Measurements from ENCODE around the gene LOXL1.

LOXL1 gene

GRCh38 chr15:73908030-73908821, 18.0 kb upstream of the LOXL1 start:
- Mint-ChIP-seq H3K27me3 (ENCODE audit: low read depth) (no peaks in the 10 kb centered on the region), H3K4me3 (no peak overlapping the region), H3K27ac (no peak overlapping the region), H3K9me3 (no peaks in the 10 kb centered on the region), H3K4me1 (ENCODE audit: low read depth) (peaks cover 9% of the 10 kb centered on the region), H3K36me3 (ENCODE audit: low read depth) (no peaks in the 10 kb centered on the region)

GRCh38 chr15:73908822-73909122, 17.5 kb upstream of the LOXL1 start:
- Mint-ChIP-seq H3K9me3 (no peaks in the 10 kb centered on the region), H3K4me1 (ENCODE audit: low read depth) (peaks cover 11% of the 10 kb centered on the region), H3K27ac (no peak overlapping the region), H3K4me3 (no peak overlapping the region), H3K36me3 (ENCODE audit: low read depth) (no peaks in the 10 kb centered on the region), H3K27me3 (ENCODE audit: low read depth) (no peaks in the 10 kb centered on the region)

- H3K36me3 Mint-ChIP-seq (ENCODE audit: low read depth) = no peaks in the 10 kb centered on the region
- H3K4me3 Mint-ChIP-seq = no peak overlapping the region
- no peaks in the 10 kb centered on the region for H3K27me3 Mint-ChIP-seq (ENCODE audit: low read depth)
- H3K9me3 Mint-ChIP-seq = no peaks in the 10 kb centered on the region
- peaks cover 17% of the 10 kb centered on the region for H3K4me1 Mint-ChIP-seq (ENCODE audit: low read depth)
- H3K27ac Mint-ChIP-seq = no peak overlapping the region
Measured at GRCh38 chr15:73909651-73910050, 16.6 kb upstream of the LOXL1 start.

GRCh38 chr15:73910522-73911303, 15.5 kb upstream of the LOXL1 start:
- Mint-ChIP-seq H3K27ac (no peak overlapping the region), H3K9me3 (no peaks in the 10 kb centered on the region), H3K27me3 (ENCODE audit: low read depth) (no peaks in the 10 kb centered on the region), H3K36me3 (ENCODE audit: low read depth) (no peaks in the 10 kb centered on the region), H3K4me3 (no peak overlapping the region), H3K4me1 (ENCODE audit: low read depth) (peaks cover 17% of the 10 kb centered on the region)

GRCh38 chr15:73912030-73912596, 14.1 kb upstream of the LOXL1 start:
- no peak overlapping the region for H3K4me3 Mint-ChIP-seq
- no peak overlapping the region for H3K27ac Mint-ChIP-seq
- H3K4me1 Mint-ChIP-seq (ENCODE audit: low read depth) = peaks cover 15% of the 10 kb centered on the region
- H3K36me3 Mint-ChIP-seq (ENCODE audit: low read depth) = peaks cover 6% of the 10 kb centered on the region
- H3K27me3 Mint-ChIP-seq (ENCODE audit: low read depth) = no peaks in the 10 kb centered on the region
- H3K9me3 Mint-ChIP-seq = peaks cover 7% of the 10 kb centered on the region

GRCh38 chr15:73914145-73914544, 12.1 kb upstream of the LOXL1 start:
- peaks cover 4% of the 10 kb centered on the region for H3K27me3 Mint-ChIP-seq (ENCODE audit: low read depth)
- H3K36me3 Mint-ChIP-seq (ENCODE audit: low read depth) = peaks cover 21% of the 10 kb centered on the region
- peaks cover 25% of the 10 kb centered on the region for H3K9me3 Mint-ChIP-seq
- peak overlapping the region; percentile 7 for H3K4me3 Mint-ChIP-seq
- peaks cover 14% of the 10 kb centered on the region for H3K4me1 Mint-ChIP-seq (ENCODE audit: low read depth)
- H3K27ac Mint-ChIP-seq = peak overlapping the region; percentile 70

- H3K9me3 Mint-ChIP-seq = peaks cover 25% of the 10 kb centered on the region
- no peak overlapping the region for H3K27ac Mint-ChIP-seq
- H3K4me1 Mint-ChIP-seq (ENCODE audit: low read depth) = peaks cover 18% of the 10 kb centered on the region
- peaks cover 4% of the 10 kb centered on the region for H3K27me3 Mint-ChIP-seq (ENCODE audit: low read depth)
- H3K4me3 Mint-ChIP-seq = no peak overlapping the region
- peaks cover 22% of the 10 kb centered on the region for H3K36me3 Mint-ChIP-seq (ENCODE audit: low read depth)
Measured at GRCh38 chr15:73915082-73915481, 11.2 kb upstream of the LOXL1 start.

GRCh38 chr15:73918784-73919183, 7.5 kb upstream of the LOXL1 start:
- Mint-ChIP-seq H3K4me1 (ENCODE audit: low read depth) (peaks cover 32% of the 10 kb centered on the region), H3K4me3 (no peak overlapping the region), H3K27ac (no peak overlapping the region), H3K36me3 (ENCODE audit: low read depth) (peaks cover 22% of the 10 kb centered on the region), H3K27me3 (ENCODE audit: low read depth) (peaks cover 4% of the 10 kb centered on the region), H3K9me3 (peaks cover 25% of the 10 kb centered on the region)

GRCh38 chr15:73919706-73920105, 6.6 kb upstream of the LOXL1 start:
- H3K4me1 Mint-ChIP-seq (ENCODE audit: low read depth) = peaks cover 36% of the 10 kb centered on the region
- H3K36me3 Mint-ChIP-seq (ENCODE audit: low read depth) = peaks cover 22% of the 10 kb centered on the region
- H3K9me3 Mint-ChIP-seq = peaks cover 25% of the 10 kb centered on the region
- peaks cover 5% of the 10 kb centered on the region for H3K27me3 Mint-ChIP-seq (ENCODE audit: low read depth)
- peak overlapping the region; percentile 90 for H3K27ac Mint-ChIP-seq
- H3K4me3 Mint-ChIP-seq = no peak overlapping the region

GRCh38 chr15:73921254-73921925, 4.9 kb upstream of the LOXL1 start:
- Mint-ChIP-seq H3K36me3 (ENCODE audit: low read depth) (peaks cover 17% of the 10 kb centered on the region), H3K4me3 (no peak overlapping the region), H3K27ac (peak overlapping the region; percentile 90), H3K9me3 (peaks cover 19% of the 10 kb centered on the region), H3K27me3 (ENCODE audit: low read depth) (peaks cover 16% of the 10 kb centered on the region), H3K4me1 (ENCODE audit: low read depth) (peaks cover 44% of the 10 kb centered on the region)

- H3K9me3 Mint-ChIP-seq = peaks cover 16% of the 10 kb centered on the region
- H3K4me3 Mint-ChIP-seq = no peak overlapping the region
- H3K27me3 Mint-ChIP-seq (ENCODE audit: low read depth) = peaks cover 16% of the 10 kb centered on the region
- peaks cover 44% of the 10 kb centered on the region for H3K4me1 Mint-ChIP-seq (ENCODE audit: low read depth)
- peaks cover 16% of the 10 kb centered on the region for H3K36me3 Mint-ChIP-seq (ENCODE audit: low read depth)
- no peak overlapping the region for H3K27ac Mint-ChIP-seq
Measured at GRCh38 chr15:73922186-73923151, 3.8 kb upstream of the LOXL1 start.

GRCh38 chr15:73923156-73923487, 3.1 kb upstream of the LOXL1 start:
- Mint-ChIP-seq H3K27me3 (ENCODE audit: low read depth) (peaks cover 13% of the 10 kb centered on the region), H3K4me3 (no peak overlapping the region), H3K36me3 (ENCODE audit: low read depth) (peaks cover 10% of the 10 kb centered on the region), H3K9me3 (peaks cover 10% of the 10 kb centered on the region), H3K27ac (no peak overlapping the region), H3K4me1 (ENCODE audit: low read depth) (peaks cover 46% of the 10 kb centered on the region)

GRCh38 chr15:73923488-73924164, 2.6 kb upstream of the LOXL1 start:
- Mint-ChIP-seq H3K36me3 (ENCODE audit: low read depth) (peaks cover 5% of the 10 kb centered on the region), H3K27me3 (ENCODE audit: low read depth) (peaks cover 15% of the 10 kb centered on the region), H3K4me3 (peak overlapping the region; percentile 56), H3K27ac (peak overlapping the region; percentile 85), H3K9me3 (peaks cover 5% of the 10 kb centered on the region), H3K4me1 (ENCODE audit: low read depth) (peaks cover 48% of the 10 kb centered on the region)
